ENCODE data around the gene SSH3.

The SSH3 gene

DNA sequence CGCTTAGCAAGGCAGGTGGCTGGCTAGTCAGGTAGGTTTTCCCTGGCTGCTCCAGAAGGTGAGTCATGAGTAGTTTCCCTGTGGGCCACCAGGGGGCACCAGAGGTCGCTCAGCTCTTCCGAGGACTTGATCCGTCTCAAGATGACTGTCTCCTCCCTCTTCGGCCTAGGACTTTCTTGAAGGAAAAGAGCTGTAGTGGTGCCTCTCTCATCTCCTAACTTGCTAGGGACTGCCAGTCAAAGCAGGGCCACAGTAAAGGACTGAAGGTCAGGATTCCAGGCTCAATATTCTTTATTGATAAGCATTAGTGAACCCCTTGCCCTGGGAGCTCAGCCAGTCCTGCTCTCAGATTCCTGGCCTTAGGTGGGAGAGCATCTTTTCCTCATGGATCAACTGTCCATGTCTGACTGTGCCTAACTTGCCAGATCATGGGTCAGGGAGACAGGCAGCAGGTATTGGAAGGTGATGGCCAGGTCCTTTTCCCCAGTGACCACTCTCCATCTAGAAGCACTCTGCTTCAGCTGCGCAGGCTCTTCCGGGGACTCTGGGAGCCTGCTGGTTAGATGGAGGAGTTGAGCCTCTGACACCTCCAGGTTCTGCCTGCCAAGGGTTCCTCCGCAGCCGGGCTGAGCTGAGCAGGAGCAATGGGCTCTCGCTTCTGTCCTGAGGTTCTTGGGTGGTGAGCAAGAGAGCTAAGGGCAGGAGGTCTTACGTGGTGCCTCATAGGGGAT, 48.1 kb downstream of the SSH3 start:
- DNase-seq = peak; percentile 47

DNA sequence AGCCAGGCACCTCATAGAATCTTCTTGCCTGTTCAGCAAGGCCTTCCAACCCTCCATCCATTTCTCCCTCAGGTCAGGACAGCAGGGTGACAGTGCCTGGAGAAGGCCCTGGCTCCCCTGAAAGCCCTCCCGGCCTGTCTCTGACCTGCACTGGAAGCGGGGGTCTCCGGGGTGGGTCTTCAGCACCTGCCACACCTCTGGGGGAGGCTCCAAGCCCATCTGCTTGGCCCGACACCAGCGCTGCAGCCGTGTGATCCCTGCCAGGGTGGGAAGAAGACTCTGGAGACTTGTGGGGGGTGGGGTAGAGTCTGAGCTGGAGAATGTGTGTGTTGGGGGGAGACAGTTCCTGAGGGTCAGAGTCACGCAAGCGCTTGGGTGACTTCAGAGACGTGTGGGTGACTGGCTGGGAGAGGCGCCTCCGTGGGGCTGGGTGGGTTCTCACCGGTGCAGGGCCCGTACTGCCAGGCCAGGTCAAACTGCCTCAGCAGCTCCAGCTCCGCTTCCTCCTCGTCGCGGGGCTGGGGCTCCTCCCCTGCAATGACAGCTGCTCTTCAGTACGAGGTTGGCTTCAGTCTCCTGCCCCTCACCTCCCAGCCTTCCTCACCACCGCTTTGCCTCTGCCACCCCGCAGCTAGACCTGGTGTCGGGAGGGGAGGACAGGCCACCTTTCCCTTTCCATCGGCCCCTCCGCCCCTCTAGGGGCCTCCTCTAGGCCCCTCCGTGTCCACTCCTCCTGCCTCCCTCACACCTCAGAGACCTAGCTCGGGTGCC, 49.4 kb downstream of the SSH3 start:
- no peak for DNase-seq

GRCh38 chr11:67353317-67354074, 50.2 kb downstream of the SSH3 start, which contains the start of gene POLD4:
POLD4 (minus strand) TSS chr11:67353546; CDS start chr11:67353399, 147 bp downstream.
- DNase-seq = peak; percentile 96

DNA sequence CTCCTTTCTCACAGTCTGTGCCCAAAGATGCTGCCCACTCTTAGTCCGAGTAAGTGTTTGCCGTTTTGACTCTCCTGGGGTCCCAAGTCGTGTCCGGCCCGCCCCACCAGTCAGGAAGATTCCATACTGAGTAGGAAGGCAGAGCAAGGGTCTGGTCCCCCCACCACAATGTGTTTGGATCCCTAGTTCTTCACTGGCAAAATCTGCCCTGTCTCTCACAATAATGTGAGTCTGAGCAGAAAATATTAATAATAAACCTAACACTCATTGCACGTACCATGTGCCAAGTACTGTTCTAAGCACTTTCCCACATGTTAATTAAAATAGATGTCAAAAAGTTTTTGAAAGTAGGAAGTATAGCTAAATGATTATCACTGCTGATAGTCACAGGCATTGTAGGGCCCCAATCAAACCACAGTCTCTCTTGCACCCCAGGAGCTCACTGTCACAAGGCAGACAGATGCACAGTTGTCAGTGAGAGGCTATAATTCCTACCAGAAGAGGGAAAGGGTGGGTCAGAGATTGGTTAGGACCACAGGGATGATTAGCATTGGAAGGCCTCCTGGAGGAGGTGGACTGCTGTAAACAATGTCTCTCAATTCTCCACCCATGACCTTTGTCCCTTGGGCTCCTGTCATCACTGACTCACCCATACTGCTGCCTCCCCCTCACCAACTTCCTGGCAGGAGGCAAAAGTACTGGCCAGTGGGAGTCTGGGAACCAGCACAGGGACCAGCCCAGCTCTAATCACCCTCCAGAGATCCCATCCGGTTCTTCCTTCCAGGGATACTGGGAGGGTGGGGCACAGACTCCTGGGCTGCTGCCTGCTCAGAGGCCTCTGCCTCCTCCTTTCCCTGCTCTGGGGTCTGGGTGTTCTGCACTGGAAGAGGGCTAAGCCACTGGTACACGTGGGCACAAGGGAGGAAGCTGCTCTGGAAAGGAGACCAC, 51.0 kb downstream of the SSH3 start:
- DNase-seq = no peak

- DNase-seq = no peak
Observed at GRCh38 chr11:67355023-67355793, 51.9 kb downstream of the SSH3 start.

GRCh38 chr11:67355794-67356386, 52.6 kb downstream of the SSH3 start:
- no peak for DNase-seq

DNA sequence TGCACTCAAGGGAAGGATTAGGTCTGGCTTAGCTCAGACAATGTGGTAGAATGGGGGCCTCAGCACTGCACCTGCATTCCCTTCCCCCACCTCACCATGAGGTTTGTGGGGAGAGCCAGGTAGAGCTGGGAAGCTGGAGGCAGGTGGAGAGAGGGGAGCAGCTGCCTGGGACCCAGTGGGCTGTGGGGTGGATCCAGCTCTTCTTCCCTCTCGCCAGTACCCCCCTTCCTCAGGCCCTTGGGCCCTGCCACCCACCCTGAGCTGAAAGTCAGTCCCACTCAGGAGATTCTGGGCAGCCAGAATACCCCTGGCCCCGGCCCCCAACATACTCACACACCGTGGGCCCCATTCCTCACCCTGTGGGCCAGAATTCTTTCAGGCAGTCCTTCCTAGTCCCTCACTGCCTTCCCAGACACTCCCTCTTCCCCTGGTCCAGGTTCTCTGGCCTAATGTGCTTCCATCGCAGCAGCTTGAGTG, 53.1 kb downstream of the SSH3 start:
- DNase-seq = no peak

GRCh38 chr11:67356864-67357561, 53.7 kb downstream of the SSH3 start:
- peak; percentile 48 for DNase-seq

- no peak for DNase-seq
Observed at GRCh38 chr11:67357831-67358670, 54.7 kb downstream of the SSH3 start.

Data from activated effector memory CD4-positive, alpha-beta T cell treated with Interleukin-2 at 50 U/mL for 16 hours (primary cell).